GM19328 (cell line): ENCODE data around the gene EPB41L3.

ENCODE experiments used
- ATAC-seq: cut with Tn5 transposase; IDR thresholded peaks from one replicate; pipeline ENCODE4 v1.9.1; 2021; ENCODE audit warnings: mild to moderate bottlenecking, moderate library complexity; ENCODE audit not compliant: unreplicated experiment

Gene EPB41L3

GRCh38 chr18:5419030-5419429 is 124.8 kb downstream of the EPB41L3 start:
- no peak for ATAC-seq

- ATAC-seq = no peak
Observed at GRCh38 chr18:5417342-5417741, 126.5 kb downstream of the EPB41L3 start.

GRCh38 chr18:5416112-5416511 is 127.7 kb downstream of the EPB41L3 start:
- no peak for ATAC-seq

DNA sequence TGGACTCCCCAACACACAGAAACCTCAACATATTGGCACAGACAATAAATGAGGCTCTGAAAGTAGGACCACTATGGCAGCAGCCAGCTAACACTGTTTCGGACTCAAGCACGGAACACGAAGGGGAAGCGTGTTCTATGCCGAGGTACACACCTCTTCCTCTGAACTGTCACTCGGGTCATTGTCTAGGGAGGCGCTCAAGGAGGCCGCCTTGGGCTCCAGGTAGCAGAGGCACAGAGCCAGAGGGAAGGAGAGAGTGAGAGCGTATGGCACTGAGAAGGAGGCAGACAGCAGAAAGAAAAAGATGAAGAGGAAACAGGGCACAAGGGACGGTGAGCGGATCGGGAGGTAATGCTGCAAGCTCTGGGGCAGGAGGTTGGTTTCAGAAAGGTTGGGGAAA is 128.1 kb downstream of the EPB41L3 start:
- no peak for ATAC-seq

- no peak for ATAC-seq
Observed at GRCh38 chr18:5415031-5415430, 128.8 kb downstream of the EPB41L3 start.

GRCh38 chr18:5414546-5414945 is 129.3 kb downstream of the EPB41L3 start:
- no peak for ATAC-seq

DNA sequence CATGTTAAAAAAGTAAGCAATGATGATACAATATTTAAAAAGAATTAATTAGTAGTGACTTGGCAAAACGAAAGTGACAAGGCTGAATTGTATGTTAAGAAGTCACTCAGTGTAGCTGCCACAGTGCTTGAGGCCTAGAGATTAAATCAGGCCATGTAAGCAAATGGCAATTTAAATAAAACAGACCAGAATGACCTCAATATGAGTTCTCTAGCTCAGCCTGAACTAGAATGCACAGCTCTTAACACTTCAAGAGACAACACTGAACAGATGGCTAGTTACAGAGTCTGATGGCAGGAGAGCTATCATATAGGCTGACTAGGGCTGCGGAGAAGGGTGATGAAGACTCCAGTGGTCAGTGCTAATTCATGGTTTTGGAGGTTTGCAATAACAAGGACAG is 130.3 kb downstream of the EPB41L3 start:
- ATAC-seq = no peak

GRCh38 chr18:5410582-5410981 is 133.2 kb downstream of the EPB41L3 start:
- ATAC-seq = no peak

- ATAC-seq = no peak
Observed at GRCh38 chr18:5398269-5398668, 145.5 kb downstream of the EPB41L3 start.

GRCh38 chr18:5397102-5397501 is 146.7 kb downstream of the EPB41L3 start:
- no peak for ATAC-seq

GRCh38 chr18:5395860-5396448 is 147.8 kb downstream of the EPB41L3 start:
- no peak for ATAC-seq

DNA sequence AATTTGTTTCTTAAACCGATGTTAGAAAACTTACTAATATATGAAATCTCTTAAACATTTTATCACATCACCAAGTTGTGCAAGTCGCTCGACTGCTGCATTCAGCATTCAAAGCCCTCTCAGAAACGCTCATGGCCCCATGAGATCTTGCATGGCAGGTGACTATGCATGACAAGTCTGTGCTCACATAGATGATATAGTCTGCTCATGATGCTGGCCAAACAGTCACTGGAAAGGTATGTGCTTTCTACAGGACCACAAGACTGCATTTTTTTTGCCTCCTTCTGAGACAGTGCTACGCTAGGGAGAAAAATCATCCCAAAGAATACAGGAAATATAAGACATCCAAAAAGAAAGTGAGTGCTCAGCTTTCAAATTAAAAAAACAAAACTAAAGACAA is 150.0 kb downstream of the EPB41L3 start:
- ATAC-seq = no peak

DNA sequence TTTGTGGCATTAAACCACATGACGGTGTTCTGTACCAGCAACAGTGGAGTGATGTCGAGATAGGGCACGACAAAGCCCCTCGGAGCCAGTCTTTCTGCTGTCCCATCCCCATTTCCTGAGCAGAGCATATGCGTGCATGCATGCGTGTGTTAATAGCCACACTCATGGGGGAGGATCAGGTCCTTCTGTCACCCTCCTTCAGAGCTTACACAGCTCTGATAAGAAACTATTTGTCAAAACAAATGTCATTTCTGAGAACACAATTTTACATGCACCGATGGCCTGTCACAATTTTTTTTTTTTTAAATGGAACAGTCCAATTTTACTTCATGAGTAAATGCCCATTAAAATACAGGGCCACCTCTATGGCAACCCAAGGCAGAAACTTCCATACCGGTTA is 152.4 kb downstream of the EPB41L3 start:
- ATAC-seq = no peak

DNA sequence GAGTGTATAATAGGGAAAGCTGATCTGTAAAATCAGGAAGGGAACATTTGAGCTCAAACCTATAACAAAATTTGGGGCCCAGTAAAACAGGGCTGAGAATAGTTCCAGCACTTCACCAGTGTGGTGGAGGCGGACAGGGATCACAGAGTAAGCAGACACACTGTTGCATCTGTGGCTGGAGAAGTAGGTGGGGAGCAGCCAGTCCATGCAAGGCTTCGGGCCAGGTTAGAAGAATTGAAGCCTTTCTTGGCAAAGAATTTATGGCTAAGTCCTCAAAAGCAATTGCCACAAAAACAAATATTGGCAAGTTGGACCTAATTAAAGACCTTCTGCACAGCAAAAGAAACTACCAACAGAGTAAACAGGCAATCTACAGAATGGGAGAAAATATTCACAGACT is 154.4 kb downstream of the EPB41L3 start:
- no peak for ATAC-seq

GRCh38 chr18:5388896-5389295 is 154.9 kb downstream of the EPB41L3 start:
- ATAC-seq = no peak

GRCh38 chr18:5380586-5380985 is 163.2 kb downstream of the EPB41L3 start:
- ATAC-seq = no peak

DNA sequence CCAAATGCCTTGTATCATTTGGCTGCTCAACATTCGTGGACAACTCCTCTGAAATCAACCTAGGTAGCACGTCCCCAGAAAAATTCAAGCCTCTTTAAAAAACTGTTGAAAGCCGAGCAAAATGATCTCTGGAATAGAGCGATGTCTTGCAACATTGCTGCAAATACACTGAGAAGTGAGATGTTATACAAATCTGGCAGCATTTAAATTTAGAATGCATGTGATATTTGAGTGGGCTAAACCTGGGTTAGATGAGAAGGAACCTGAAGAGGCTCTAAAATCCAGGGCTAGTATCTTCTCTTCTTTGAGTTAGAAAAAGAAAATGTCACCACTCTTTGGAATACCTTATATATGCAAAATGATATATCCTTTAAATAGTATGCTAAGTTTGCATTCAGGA is 166.8 kb downstream of the EPB41L3 start:
- no peak for ATAC-seq

GRCh38 chr18:5370332-5370731 is 173.5 kb downstream of the EPB41L3 start:
- no peak for ATAC-seq

DNA sequence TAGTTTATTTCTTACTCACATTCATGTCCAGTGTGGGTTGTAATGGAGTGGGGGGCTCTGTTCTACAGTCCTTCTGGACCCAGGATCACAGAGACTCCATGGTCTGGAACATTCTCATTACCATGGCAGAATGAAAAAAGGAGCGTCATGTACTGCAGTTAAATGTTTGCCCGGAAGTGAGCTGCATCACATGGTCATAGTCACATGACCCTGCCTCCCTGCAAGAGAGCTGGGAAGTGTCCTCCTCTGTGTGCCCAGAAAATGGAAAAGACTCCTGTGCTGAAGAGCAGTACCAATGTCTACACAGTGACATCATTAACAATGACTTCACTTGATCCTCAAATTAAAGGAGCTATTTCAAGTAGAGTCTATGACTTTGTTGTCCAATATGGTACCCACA is 174.3 kb downstream of the EPB41L3 start:
- ATAC-seq = no peak

GRCh38 chr18:5365443-5365842 is 178.4 kb downstream of the EPB41L3 start:
- ATAC-seq = no peak

GRCh38 chr18:5350636-5351035 is 193.2 kb downstream of the EPB41L3 start:
- ATAC-seq = no peak
